A549 (cell line): ENCODE data around the gene GATB.

Source experiments
- MAX ChIP-seq: IDR thresholded peaks from 2 replicates; pipeline ENCODE4 v1.6.1; 2012
- POLR2A ChIP-seq: IDR thresholded peaks from 2 replicates; pipeline ENCODE4 v1.6.1; 2012; ENCODE audit warnings: mild to moderate bottlenecking, low read length
- SMC3 ChIP-seq: fragments of >200 bp; sonication (Bioruptor Twin); formaldehyde crosslinking; IDR thresholded peaks from 3 replicates; pipeline ENCODE4 v1.6.1; 2018; ENCODE audit warnings: inconsistent platforms
- USF2 ChIP-seq: fragments of 450-650 bp; IDR thresholded peaks from 2 replicates; pipeline ENCODE4 v1.6.1; 2014; ENCODE audit warnings: antibody characterized with exemption
- TF ChIP-seq, protein P1 (sequence below): fragments of >200 bp; sonication (Bioruptor Twin); formaldehyde crosslinking; IDR thresholded peaks from 3 replicates; pipeline ENCODE4 v1.5.1; 2016
- TF ChIP-seq, protein P2 (sequence below): fragments of 150-350 bp; IDR thresholded peaks from 2 replicates; pipeline ENCODE4 v1.6.1; 2014; ENCODE audit warnings: low read depth, mild to moderate bottlenecking, low read length

- TF ChIP-seq MAX (no peak), USF2 (no peak), SMC3 (no peak), POLR2A (no peak)
- TF ChIP-seq, protein P1, sequence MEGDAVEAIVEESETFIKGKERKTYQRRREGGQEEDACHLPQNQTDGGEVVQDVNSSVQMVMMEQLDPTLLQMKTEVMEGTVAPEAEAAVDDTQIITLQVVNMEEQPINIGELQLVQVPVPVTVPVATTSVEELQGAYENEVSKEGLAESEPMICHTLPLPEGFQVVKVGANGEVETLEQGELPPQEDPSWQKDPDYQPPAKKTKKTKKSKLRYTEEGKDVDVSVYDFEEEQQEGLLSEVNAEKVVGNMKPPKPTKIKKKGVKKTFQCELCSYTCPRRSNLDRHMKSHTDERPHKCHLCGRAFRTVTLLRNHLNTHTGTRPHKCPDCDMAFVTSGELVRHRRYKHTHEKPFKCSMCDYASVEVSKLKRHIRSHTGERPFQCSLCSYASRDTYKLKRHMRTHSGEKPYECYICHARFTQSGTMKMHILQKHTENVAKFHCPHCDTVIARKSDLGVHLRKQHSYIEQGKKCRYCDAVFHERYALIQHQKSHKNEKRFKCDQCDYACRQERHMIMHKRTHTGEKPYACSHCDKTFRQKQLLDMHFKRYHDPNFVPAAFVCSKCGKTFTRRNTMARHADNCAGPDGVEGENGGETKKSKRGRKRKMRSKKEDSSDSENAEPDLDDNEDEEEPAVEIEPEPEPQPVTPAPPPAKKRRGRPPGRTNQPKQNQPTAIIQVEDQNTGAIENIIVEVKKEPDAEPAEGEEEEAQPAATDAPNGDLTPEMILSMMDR: no peak
- TF ChIP-seq, protein P2, sequence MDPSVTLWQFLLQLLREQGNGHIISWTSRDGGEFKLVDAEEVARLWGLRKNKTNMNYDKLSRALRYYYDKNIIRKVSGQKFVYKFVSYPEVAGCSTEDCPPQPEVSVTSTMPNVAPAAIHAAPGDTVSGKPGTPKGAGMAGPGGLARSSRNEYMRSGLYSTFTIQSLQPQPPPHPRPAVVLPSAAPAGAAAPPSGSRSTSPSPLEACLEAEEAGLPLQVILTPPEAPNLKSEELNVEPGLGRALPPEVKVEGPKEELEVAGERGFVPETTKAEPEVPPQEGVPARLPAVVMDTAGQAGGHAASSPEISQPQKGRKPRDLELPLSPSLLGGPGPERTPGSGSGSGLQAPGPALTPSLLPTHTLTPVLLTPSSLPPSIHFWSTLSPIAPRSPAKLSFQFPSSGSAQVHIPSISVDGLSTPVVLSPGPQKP: no peak
Observed at GRCh38 chr4:151715881-151716280, 44.9 kb downstream of the GATB start.
